Thoracic aorta (tissue), 2 donors: ENCODE results near the gene CNTN1. TPM values are rescaled to one million over a fixed set of nuclear protein-coding genes. Genes with fewer than 3 reads are reported as not detected.
A peak's percentile ranks its signal among the peaks of the same experiment; 100 is the strongest.

Experiments used
- ATAC-seq: fragments of 150-250 bp; one replicate; pipeline ENCODE4 v1.8.0; 2017; ENCODE audit warnings: low read depth; ENCODE audit not compliant: insufficient number of reproducible peaks, low FRiP score
- DNase-seq: peaks from one replicate; pipeline ENCODE4 v3.0.0-alpha.2; 2020; ENCODE audit warnings: low spot score
- H3K27ac ChIP-seq, 2 donors: fragments of 200-600 bp; sonication (generic); 1 replicate in 1 of 2; 2 replicates in 1 of 2; pipeline ENCODE4 v1.5.1; 2016; ENCODE audit warnings: mild to moderate bottlenecking in 2 of 2, moderate library complexity in 2 of 2
- H3K27me3 ChIP-seq: fragments of 200-600 bp; sonication (generic); replicated peaks from 2 replicates; pipeline ENCODE4 v1.6.0; 2016; ENCODE audit warnings: mild to moderate bottlenecking; ENCODE audit not compliant: insufficient read depth
- H3K36me3 ChIP-seq: fragments of 200-600 bp; sonication (generic); one replicate; pipeline ENCODE4 v1.5.1; 2016
- H3K4me1 ChIP-seq, 2 donors: fragments of 200-600 bp; sonication (generic); 1 replicate in 1 of 2; 2 replicates in 1 of 2; pipeline versions ENCODE4 v1.5.1 to v1.6.0; 2016; ENCODE audit warnings: low read depth in 2 of 2, mild to moderate bottlenecking in 1 of 2; ENCODE audit not compliant: control insufficient read depth in 1 of 2
- H3K4me3 ChIP-seq: fragments of 200-600 bp; sonication (generic); 2 replicates; pipeline ENCODE4 v1.5.1; 2016; ENCODE audit warnings: mild to moderate bottlenecking
- H3K9me3 ChIP-seq: fragments of 200-600 bp; sonication (generic); 2 replicates; pipeline ENCODE4 v1.5.1; 2016
- CTCF ChIP-seq: fragments of 200-600 bp; sonication (generic); IDR thresholded peaks from one replicate; pipeline ENCODE4 v1.5.1; 2019; ENCODE audit warnings: antibody characterized with exemption
- total RNA-seq, 2 donors: library from RNA; depleted of rRNA; stranded (reverse); fragments of >200 nt; gene quantifications; one replicate each; pipeline versions ENCODE4 v1.1.0 to v1.2.3, GENCODE V29; 2016

The CNTN1 gene
- total RNA-seq, 2 donors from 2014 or later = 16.1 to 42.8 TPM

GRCh38 chr12:40993158-40993557, 300.9 kb downstream of the CNTN1 start:
- no peak for TF ChIP-seq CTCF
- no peak for ATAC-seq

GRCh38 chr12:40996091-40996490, 303.9 kb downstream of the CNTN1 start:
- ATAC-seq = no peak
- TF ChIP-seq CTCF = no peak

More at GRCh38 chr12:40993158-40993557, 300.9 kb downstream of the CNTN1 start:
- Histone ChIP-seq H3K27me3 (no peaks in the 10 kb centered on the region), H3K27ac (no peak overlapping the region), H3K9me3 (no peaks in the 10 kb centered on the region), H3K4me3 (no peak overlapping the region), H3K4me1 (peaks cover 0 to 14% of the 10 kb centered on the region in 2 donors), H3K36me3 (no peaks in the 10 kb centered on the region)
- DNase-seq = no peak

GRCh38 chr12:40999210-40999609, 307.0 kb downstream of the CNTN1 start:
- H3K4me1 ChIP-seq = peaks cover 0 to 4% of the 10 kb centered on the region in 2 donors
- no peak for ATAC-seq
- no peak for DNase-seq
- no peak overlapping the region for H3K27ac ChIP-seq
- H3K4me3 ChIP-seq = no peak overlapping the region
- no peak for TF ChIP-seq CTCF
- no peaks in the 10 kb centered on the region for H3K27me3 ChIP-seq
- no peaks in the 10 kb centered on the region for H3K9me3 ChIP-seq
- no peaks in the 10 kb centered on the region for H3K36me3 ChIP-seq

More at GRCh38 chr12:40996091-40996490, 303.9 kb downstream of the CNTN1 start:
- H3K27me3 ChIP-seq = no peaks in the 10 kb centered on the region
- no peak overlapping the region for H3K4me3 ChIP-seq
- no peak overlapping the region for H3K27ac ChIP-seq
- peaks cover 0 to 4% of the 10 kb centered on the region in 2 donors for H3K4me1 ChIP-seq
- no peak for DNase-seq
- H3K36me3 ChIP-seq = no peaks in the 10 kb centered on the region
- no peaks in the 10 kb centered on the region for H3K9me3 ChIP-seq

GRCh38 chr12:41008472-41008871, 316.2 kb downstream of the CNTN1 start:
- ATAC-seq = no peak
- Histone ChIP-seq H3K4me1 (peaks cover 0 to 4% of the 10 kb centered on the region in 2 donors), H3K9me3 (peaks cover 4% of the 10 kb centered on the region), H3K36me3 (no peaks in the 10 kb centered on the region), H3K4me3 (no peak overlapping the region), H3K27me3 (no peaks in the 10 kb centered on the region), H3K27ac (no peak overlapping the region)
- DNase-seq = no peak
- no peak for TF ChIP-seq CTCF

GRCh38 chr12:41011939-41012338, 319.7 kb downstream of the CNTN1 start:
- DNase-seq (no peak), ATAC-seq (no peak)
- peak; percentile 23 for TF ChIP-seq CTCF
- H3K36me3 ChIP-seq = no peaks in the 10 kb centered on the region
- peaks cover 6 to 8% of the 10 kb centered on the region in 2 donors for H3K4me1 ChIP-seq
- H3K27ac ChIP-seq = no peak overlapping the region
- H3K4me3 ChIP-seq = no peak overlapping the region
- no peaks in the 10 kb centered on the region for H3K9me3 ChIP-seq
- H3K27me3 ChIP-seq = no peaks in the 10 kb centered on the region
